Esophagus squamous epithelium (tissue), 5 donors: ENCODE measurements around the gene ERCC6L2. TPM values are rescaled to one million over a fixed set of nuclear protein-coding genes. Genes with fewer than 3 reads are reported as not detected.

Experiments used
- DNase-seq: peaks from one replicate; lab custom pipeline; 2025; lab: John Stamatoyannopoulos, UW
- H3K27ac ChIP-seq, 4 donors: fragments of 200-600 bp; sonication (generic); one replicate each; pipeline ENCODE4 v1.5.1; 2016 to 2019; ENCODE audit warnings: mild to moderate bottlenecking in 1 of 4
- H3K27me3 ChIP-seq, 4 donors: fragments of 200-600 bp; sonication (generic); 1 replicate in 3 of 4; 2 replicates in 1 of 4; pipeline versions ENCODE4 v1.5.1 to v1.6.0; 2017 to 2021; ENCODE audit warnings: antibody characterized with exemption in 1 of 4
- H3K36me3 ChIP-seq, 3 donors: fragments of 200-600 bp; sonication (generic); one replicate each; pipeline ENCODE4 v1.5.1; 2016 to 2019
- H3K4me1 ChIP-seq, 3 donors: fragments of 200-600 bp; sonication (generic); one replicate each; pipeline ENCODE4 v1.5.1; 2017 to 2019
- H3K4me3 ChIP-seq, 4 donors: fragments of 200-600 bp; sonication (generic); 1 replicate in 3 of 4; 2 replicates in 1 of 4; pipeline ENCODE4 v1.5.1; 2016 to 2019; ENCODE audit warnings: mild to moderate bottlenecking in 2 of 4, moderate library complexity in 1 of 4
- H3K9me3 ChIP-seq, 3 donors: fragments of 200-600 bp; sonication (generic); one replicate each; pipeline ENCODE4 v1.5.1; 2016 to 2019
- CTCF ChIP-seq, 6 experiments: fragments of 450-650 bp in 4 of 6; fragments of 200-600 bp in 2 of 6; sonication (generic) in 2 of 6; IDR thresholded peaks; one replicate each; pipeline ENCODE4 v1.5.1; 2016 to 2019; ENCODE audit warnings: antibody characterized with exemption in 6 of 6, mild to moderate bottlenecking in 4 of 6, moderate library complexity in 4 of 6
- POLR2A ChIP-seq, 4 donors: fragments of 450-650 bp; IDR thresholded peaks; one replicate each; pipeline ENCODE4 v1.6.1; 2017; ENCODE audit warnings: antibody characterized with exemption in 4 of 4, mild to moderate bottlenecking in 4 of 4, moderate library complexity in 3 of 4
- WGBS, 2 donors: methylation state at CpG; one replicate each; pipeline ENCODE4 v1.1.5; 2018; 5-methylcytosine and 5-hydroxymethylcytosine counted together
- intact Hi-C: fragments of 100-400 bp; cut with DNase I; formaldehyde crosslinking; loops from one replicate; pipeline ENCODE4 v1.15.0; 2022
- total RNA-seq, 4 donors: library from RNA; depleted of rRNA; stranded (reverse); fragments of >200 nt; gene quantifications; one replicate each; pipeline ENCODE4 v1.1.0, GENCODE V29; 2016
- donor health status: DM: yes; HTN: yes; CAD: no.

ERCC6L2 gene
- total RNA-seq, 4 donors from 2014 or later, result 32.7 to 70.8 (median 34.0) TPM

DNA sequence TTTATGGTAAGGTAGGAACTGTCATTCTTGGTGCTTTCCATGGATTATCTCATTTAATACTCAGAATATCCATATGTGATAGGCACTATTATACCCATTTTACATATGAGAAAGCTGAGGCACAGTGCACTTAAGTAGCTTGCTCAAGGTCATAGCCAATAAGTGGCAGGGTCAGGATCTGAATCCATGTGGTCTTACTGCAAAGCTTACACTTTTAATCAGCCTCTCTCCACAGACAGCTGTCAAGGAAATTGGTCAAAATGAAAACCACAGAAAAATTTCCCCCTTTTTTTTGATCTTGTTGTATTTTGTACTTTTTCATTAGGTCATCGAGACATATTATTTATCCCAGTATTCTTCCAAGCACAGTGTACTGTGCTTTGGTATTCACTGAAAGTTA is 78.5 kb downstream of the ERCC6L2 start:
- Histone ChIP-seq H3K9me3 (no peaks in the 10 kb centered on the region), H3K4me3 (no peak overlapping the region), H3K27me3 (no peaks in the 10 kb centered on the region), H3K36me3 (peaks cover 0 to 50% (median 0%) of the 10 kb centered on the region in 3 donors), H3K27ac (no peak overlapping the region), H3K4me1 (no peaks in the 10 kb centered on the region)
- 79 to 86% methylated on average over 1 of the region's 1 CpG for WGBS, 2 donors
- no peak for TF ChIP-seq CTCF (IDR thresholded peaks at IDR 0.05)
- no peak for TF ChIP-seq POLR2A (IDR thresholded peaks at IDR 0.05)
- no peak for DNase-seq
- intact Hi-C loops, result no loop called here

- 68 to 76% methylated on average over 2 of the region's 2 CpGs for WGBS, 2 donors
- Histone ChIP-seq H3K27me3 (no peaks in the 10 kb centered on the region), H3K4me1 (no peaks in the 10 kb centered on the region), H3K36me3 (peaks cover 0 to 41% (median 0%) of the 10 kb centered on the region in 3 donors), H3K4me3 (no peak overlapping the region), H3K27ac (no peak overlapping the region), H3K9me3 (no peaks in the 10 kb centered on the region)
- no peak for TF ChIP-seq CTCF (IDR thresholded peaks at IDR 0.05)
- TF ChIP-seq POLR2A (IDR thresholded peaks at IDR 0.05), result no peak
- no peak for DNase-seq
- intact Hi-C loops, result no loop called here
Measured at GRCh38 chr9:95954940-95955339, 79.4 kb downstream of the ERCC6L2 start.

GRCh38 chr9:95962936-95963335 is 87.4 kb downstream of the ERCC6L2 start:
- intact Hi-C loops, result no loop called here
- TF ChIP-seq CTCF (IDR thresholded peaks at IDR 0.05) (no peak), POLR2A (IDR thresholded peaks at IDR 0.05) (no peak)

DNA sequence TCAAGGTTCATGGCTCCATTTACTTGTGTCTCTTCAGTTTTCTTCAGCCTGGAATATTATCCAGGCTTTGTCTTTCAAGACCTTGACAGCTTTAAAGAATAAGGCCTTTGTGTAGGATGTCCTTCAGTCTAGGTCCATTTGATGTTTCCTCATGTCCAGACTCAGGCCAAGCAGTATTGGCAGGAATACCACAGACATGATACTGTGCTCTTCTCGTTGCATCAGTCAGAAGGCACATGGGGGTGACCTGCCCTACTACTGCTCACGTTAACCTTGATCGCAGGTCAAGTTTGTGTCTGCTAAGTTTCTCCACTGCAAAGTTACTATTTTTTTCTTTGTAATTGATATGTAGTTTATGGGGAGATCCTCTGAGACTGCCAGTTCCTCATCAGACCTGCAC is 88.2 kb downstream of the ERCC6L2 start:
- TF ChIP-seq CTCF (IDR thresholded peaks at IDR 0.05) (no peak), POLR2A (IDR thresholded peaks at IDR 0.05) (no peak)
- Histone ChIP-seq H3K4me3 (no peak overlapping the region), H3K4me1 (no peaks in the 10 kb centered on the region), H3K27me3 (no peaks in the 10 kb centered on the region), H3K36me3 (peaks cover 0 to 9% (median 0%) of the 10 kb centered on the region in 3 donors), H3K27ac (no peak overlapping the region), H3K9me3 (no peaks in the 10 kb centered on the region)
- WGBS, 2 donors, result 92 to 95% methylated on average over 3 of the region's 3 CpGs
- intact Hi-C loops, result no loop called here
- no peak for DNase-seq

More at GRCh38 chr9:95962936-95963335, 87.4 kb downstream of the ERCC6L2 start:
- DNase-seq, result no peak
- Histone ChIP-seq H3K27me3 (no peaks in the 10 kb centered on the region), H3K27ac (no peak overlapping the region), H3K9me3 (no peaks in the 10 kb centered on the region), H3K4me1 (no peaks in the 10 kb centered on the region), H3K4me3 (no peak overlapping the region), H3K36me3 (peaks cover 0 to 12% (median 0%) of the 10 kb centered on the region in 3 donors)
- 81 to 87% methylated on average over 2 of the region's 2 CpGs for WGBS, 2 donors

DNA sequence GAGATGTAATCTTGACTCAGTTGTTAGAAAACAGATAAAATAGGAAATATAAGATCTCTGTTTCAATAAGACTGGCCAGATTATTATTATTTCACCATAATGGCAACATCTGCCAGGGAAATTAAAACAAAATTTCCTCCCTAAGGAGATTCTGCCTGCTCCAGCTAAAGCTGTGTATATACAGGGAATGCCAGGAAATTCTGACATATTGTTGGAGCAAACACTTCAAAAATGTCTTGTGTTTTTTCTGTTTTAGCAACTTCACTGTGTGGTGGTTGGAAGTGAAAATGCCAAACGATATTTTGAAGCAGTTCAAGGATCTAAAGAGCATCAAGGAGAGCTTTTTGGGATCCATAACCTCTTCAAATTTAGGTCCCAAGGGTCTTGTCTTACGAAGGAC is 90.8 kb downstream of the ERCC6L2 start:
- H3K36me3 ChIP-seq, result peaks cover 0 to 16% (median 0%) of the 10 kb centered on the region in 3 donors
- intact Hi-C loops, result no loop called here
- WGBS, 2 donors, result 42 to 79% methylated on average over 2 of the region's 2 CpGs
- no peak overlapping the region for H3K4me3 ChIP-seq
- no peaks in the 10 kb centered on the region for H3K9me3 ChIP-seq
- peak overlapping the region in 1 of 4 donors; percentile 33 for H3K27ac ChIP-seq
- no peaks in the 10 kb centered on the region for H3K4me1 ChIP-seq
- TF ChIP-seq CTCF (IDR thresholded peaks at IDR 0.05) (no peak), POLR2A (IDR thresholded peaks at IDR 0.05) (no peak)
- DNase-seq, result no peak
- no peaks in the 10 kb centered on the region for H3K27me3 ChIP-seq
